Caco-2 (cell line): ENCODE results near the gene FGF12. TPM values are rescaled to one million over a fixed set of nuclear protein-coding genes. Genes with fewer than 3 reads are reported as not detected.

Experiments
- BruUV-seq: library from RNA; stranded (reverse); fragments of 400-500 nt; replicated peaks from 2 replicates; lab custom pipeline; 2021; lab: Mats Ljungman, UMichigan
- CTCF ChIA-PET: fragments of 300-600 bp; sonication (Branson Sonifier 250); formaldehyde crosslinking; loops from one replicate; lab custom pipeline; 2022; ENCODE audit warnings: antibody characterized with exemption; lab: Charles Lee
- POLR2A ChIA-PET: fragments of 300-600 bp; sonication (Branson Sonifier 250); formaldehyde crosslinking; loops from one replicate; lab custom pipeline; 2022; ENCODE audit warnings: antibody characterized with exemption; lab: Charles Lee
- DNase-seq, 2 experiments: peaks; one replicate each; pipeline versions ENCODE4 v3.0.0 to v3.0.0-alpha.2; 2020 to 2022
- H3K27me3 ChIP-seq: replicated peaks from 2 replicates; pipeline ENCODE4 v1.6.0; 2011; ENCODE audit warnings: low read length; ENCODE audit not compliant: control insufficient read depth, insufficient read depth
- H3K36me3 ChIP-seq: 2 replicates; pipeline ENCODE4 v1.5.1; 2011; ENCODE audit warnings: low read length; ENCODE audit not compliant: control insufficient read depth, insufficient read depth
- H3K4me1 ChIP-seq: fragments of 250-450 bp; sonication (Bioruptor Pico); 2 replicates; pipeline ENCODE4 v1.5.1; 2020; ENCODE audit warnings: mild to moderate bottlenecking
- H3K4me3 ChIP-seq: 2 replicates; pipeline ENCODE4 v1.5.1; 2011; ENCODE audit warnings: low read depth, mild to moderate bottlenecking, control low read depth, low read length
- H3K9me3 ChIP-seq: fragments of 250-450 bp; sonication (Bioruptor Pico); 2 replicates; pipeline ENCODE4 v1.5.1; 2020; ENCODE audit warnings: mild to moderate bottlenecking, moderate library complexity
- H3K27ac Mint-ChIP-seq: one replicate; pipeline ENCODE4 v1.8.0; 2022; ENCODE audit warnings: mixed read lengths; ENCODE audit not compliant: unreplicated experiment
- H3K27me3 Mint-ChIP-seq: one replicate; pipeline ENCODE4 v1.8.0; 2022; ENCODE audit warnings: mixed read lengths; ENCODE audit not compliant: insufficient read depth, unreplicated experiment
- H3K36me3 Mint-ChIP-seq: one replicate; pipeline ENCODE4 v1.8.0; 2022; ENCODE audit warnings: mild to moderate bottlenecking, mixed read lengths; ENCODE audit not compliant: insufficient read depth, unreplicated experiment
- H3K4me1 Mint-ChIP-seq: one replicate; pipeline ENCODE4 v1.8.0; 2022; ENCODE audit warnings: low read depth, mixed read lengths; ENCODE audit not compliant: unreplicated experiment
- H3K4me3 Mint-ChIP-seq: one replicate; pipeline ENCODE4 v1.8.0; 2022; ENCODE audit warnings: mild to moderate bottlenecking, moderate library complexity, mixed read lengths; ENCODE audit not compliant: unreplicated experiment
- H3K9me3 Mint-ChIP-seq: one replicate; pipeline ENCODE4 v1.8.0; 2022; ENCODE audit warnings: mixed read lengths; ENCODE audit not compliant: unreplicated experiment
- CTCF ChIP-seq, 2 experiments: fragments of 200-600 bp in 1 of 2; IDR thresholded peaks; 1 replicate in 1 of 2; 2 replicates in 1 of 2; pipeline versions ENCODE4 v1.5.1 to v1.8.0; 2011 to 2022; ENCODE audit warnings: antibody characterized with exemption in 1 of 2, control low read depth in 1 of 2, inconsistent platforms in 1 of 2, low read depth in 1 of 2, low read length in 1 of 2, mild to moderate bottlenecking in 1 of 2, moderate library complexity in 1 of 2; ENCODE audit not compliant: insufficient read depth in 1 of 2, severe bottlenecking in 1 of 2, unreplicated experiment in 1 of 2
- intact Hi-C: fragments of 100-400 bp; cut with micrococcal nuclease; formaldehyde crosslinking; loops from one replicate; pipeline ENCODE4 v1.10.0; 2022; ENCODE audit not compliant: unreplicated experiment
- total RNA-seq: library from RNA; stranded (reverse); gene quantifications from 2 replicates; pipeline ENCODE4 v1.2.3, GENCODE V29; 2022

FGF12 gene
- total RNA-seq, 1 experiment from 2014 or later, result 0.41 TPM

GRCh38 chr3:192641919-192642318 is 85.4 kb downstream of the FGF12 start:
- Histone ChIP-seq H3K4me1 (no peaks in the 10 kb centered on the region), H3K27me3 (no peaks in the 10 kb centered on the region), H3K36me3 (no peaks in the 10 kb centered on the region), H3K9me3 (no peaks in the 10 kb centered on the region), H3K4me3 (no peak overlapping the region)
- no peaks in the 10 kb centered on the region for H3K36me3 Mint-ChIP-seq
- TF ChIP-seq CTCF (IDR thresholded peaks at IDR 0.05; ENCODE audit: insufficient read depth in 1 of 2, low read depth in 1 of 2, low read length in 1 of 2, severe bottlenecking in 1 of 2, unreplicated experiment in 1 of 2), result no peak
- H3K4me3 Mint-ChIP-seq, result no peak overlapping the region
- no peak for DNase-seq
- H3K27me3 Mint-ChIP-seq, result peaks cover 17% of the 10 kb centered on the region
- intact Hi-C loops, result no loop called here
- H3K9me3 Mint-ChIP-seq, result no peaks in the 10 kb centered on the region
- H3K4me1 Mint-ChIP-seq, result no peaks in the 10 kb centered on the region
- H3K27ac Mint-ChIP-seq, result no peak overlapping the region
- ChIA-PET CTCF (no interaction called here), POLR2A (no interaction called here)
- BruUV-seq, result no TSS peak

- Mint-ChIP-seq H3K27me3 (peaks cover 7% of the 10 kb centered on the region), H3K4me3 (no peak overlapping the region), H3K36me3 (no peaks in the 10 kb centered on the region), H3K9me3 (no peaks in the 10 kb centered on the region), H3K4me1 (no peaks in the 10 kb centered on the region), H3K27ac (no peak overlapping the region)
- no peak overlapping the region for H3K4me3 ChIP-seq
- no peaks in the 10 kb centered on the region for H3K4me1 ChIP-seq
- intact Hi-C loops, result no loop called here
- H3K27me3 ChIP-seq, result no peaks in the 10 kb centered on the region
- no peak for DNase-seq
- BruUV-seq, result no TSS peak
- CTCF ChIA-PET, result no interaction called here
- no peaks in the 10 kb centered on the region for H3K9me3 ChIP-seq
- H3K36me3 ChIP-seq, result no peaks in the 10 kb centered on the region
- no peak for TF ChIP-seq CTCF (IDR thresholded peaks at IDR 0.05; ENCODE audit: insufficient read depth in 1 of 2, low read depth in 1 of 2, low read length in 1 of 2, severe bottlenecking in 1 of 2, unreplicated experiment in 1 of 2)
- POLR2A ChIA-PET, result no interaction called here
Observed at GRCh38 chr3:192639987-192640386, 87.4 kb downstream of the FGF12 start.

DNA sequence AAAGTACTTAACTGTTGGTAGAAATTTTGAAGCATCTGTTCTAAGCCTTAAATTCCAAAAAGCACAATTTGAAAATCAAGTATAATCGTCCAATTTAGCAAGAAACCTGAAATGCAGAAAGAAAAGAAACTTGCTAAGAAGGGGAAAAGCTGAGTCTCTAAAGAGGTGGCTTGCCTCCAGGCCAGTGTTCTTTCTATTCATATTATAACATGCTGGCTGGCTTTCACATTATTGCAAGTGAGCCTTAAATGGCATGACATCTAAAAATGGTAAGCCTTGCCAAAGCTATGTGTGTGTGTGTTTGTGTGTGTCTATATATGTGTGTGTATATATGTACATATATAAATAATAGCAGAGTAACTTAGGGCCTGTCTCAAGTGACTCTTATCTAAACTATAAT is 89.5 kb downstream of the FGF12 start:
- H3K27me3 Mint-ChIP-seq, result peaks cover 8% of the 10 kb centered on the region
- no TSS peak for BruUV-seq
- H3K9me3 Mint-ChIP-seq, result no peaks in the 10 kb centered on the region
- H3K36me3 Mint-ChIP-seq, result no peaks in the 10 kb centered on the region
- no peak for DNase-seq
- no peaks in the 10 kb centered on the region for H3K27me3 ChIP-seq
- H3K27ac Mint-ChIP-seq, result no peak overlapping the region
- POLR2A ChIA-PET, result no interaction called here
- intact Hi-C loops, result no loop called here
- no peak for TF ChIP-seq CTCF (IDR thresholded peaks at IDR 0.05; ENCODE audit: insufficient read depth in 1 of 2, low read depth in 1 of 2, low read length in 1 of 2, severe bottlenecking in 1 of 2, unreplicated experiment in 1 of 2)
- no peaks in the 10 kb centered on the region for H3K4me1 ChIP-seq
- no peak overlapping the region for H3K4me3 Mint-ChIP-seq
- no peaks in the 10 kb centered on the region for H3K9me3 ChIP-seq
- H3K36me3 ChIP-seq, result no peaks in the 10 kb centered on the region
- H3K4me3 ChIP-seq, result no peak overlapping the region
- CTCF ChIA-PET, result no interaction called here
- no peaks in the 10 kb centered on the region for H3K4me1 Mint-ChIP-seq
